DMS114 treated with DMSO at 0.1 percent for 48 hours (cell line): ENCODE data around the gene XIRP1.

ENCODE experiments used
- DNase-seq: peaks from one replicate; lab custom pipeline; 2025; ENCODE audit not compliant: unreplicated experiment; lab: John Stamatoyannopoulos, UW

Gene XIRP1

DNA sequence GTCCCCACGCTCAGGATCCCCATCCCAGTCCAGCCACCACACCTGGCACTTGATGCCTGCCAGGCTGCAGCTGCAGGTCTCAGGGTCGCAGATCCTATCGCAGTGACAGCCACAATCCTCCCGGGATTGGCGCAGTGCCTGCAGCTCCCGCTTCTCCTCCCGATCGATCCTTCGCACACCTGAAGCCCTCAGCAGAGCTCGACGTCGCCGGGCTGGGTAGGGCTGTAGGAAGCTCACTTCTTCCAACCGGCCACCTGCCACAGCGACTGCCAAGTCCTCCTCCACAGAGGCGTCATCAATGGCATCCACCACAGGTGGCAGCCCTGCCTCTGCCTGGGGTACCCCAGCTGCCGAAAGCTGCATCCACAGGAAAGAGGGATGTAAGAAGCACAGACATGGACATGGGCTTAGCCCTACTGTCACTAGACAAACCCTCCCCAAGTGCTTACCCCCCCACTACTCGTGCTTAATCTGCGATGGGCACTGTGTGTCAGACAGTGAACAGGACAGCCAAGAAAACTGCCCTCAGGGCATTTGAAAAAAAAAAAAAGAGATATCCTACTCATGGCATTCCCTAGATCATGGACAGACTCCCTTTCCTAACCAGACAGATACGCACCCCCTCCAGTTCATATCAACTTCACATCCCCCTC, 48.2 kb downstream of the XIRP1 start:
- no peak for DNase-seq

DNA sequence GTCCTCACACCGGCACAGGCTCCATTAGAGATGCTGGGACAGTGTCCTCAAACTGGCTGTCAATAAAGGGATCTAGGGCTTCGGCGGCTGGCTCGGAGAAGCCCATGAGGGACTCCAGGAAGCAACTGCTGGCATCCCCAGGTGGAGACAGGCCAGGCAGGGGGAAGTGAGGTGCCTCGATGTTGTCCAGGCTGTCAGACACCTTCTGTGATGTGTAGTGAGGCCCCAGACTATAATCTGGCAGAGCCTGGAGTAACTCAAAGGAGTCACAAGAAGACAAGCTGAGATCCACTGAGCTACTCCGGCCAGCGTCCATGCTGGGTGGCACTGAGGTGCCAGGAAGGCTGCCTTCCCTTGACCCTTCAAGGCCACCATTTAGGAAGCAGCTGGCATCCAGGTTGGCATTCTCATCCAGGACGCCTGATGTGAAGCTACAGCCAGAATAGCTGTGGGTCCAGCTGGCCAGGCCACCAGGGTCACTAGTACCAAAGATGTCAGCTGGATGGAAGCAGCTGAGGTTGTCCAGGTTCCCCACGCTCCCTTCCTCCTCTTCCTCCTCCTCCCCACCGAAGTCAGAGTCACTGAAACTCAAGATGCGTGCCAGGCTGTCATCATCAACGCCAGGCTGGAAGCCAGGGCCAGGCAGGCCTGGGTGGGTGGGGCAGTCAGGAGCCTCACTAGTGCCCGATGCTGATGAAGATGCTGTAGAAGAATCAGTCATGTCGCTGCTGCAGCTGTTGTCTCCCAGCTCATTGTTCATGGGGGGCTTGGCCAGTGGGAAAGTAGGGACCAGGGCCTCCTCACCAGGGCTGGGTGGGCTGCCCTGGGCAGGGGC, 49.1 kb downstream of the XIRP1 start:
- DNase-seq = no peak

DNA sequence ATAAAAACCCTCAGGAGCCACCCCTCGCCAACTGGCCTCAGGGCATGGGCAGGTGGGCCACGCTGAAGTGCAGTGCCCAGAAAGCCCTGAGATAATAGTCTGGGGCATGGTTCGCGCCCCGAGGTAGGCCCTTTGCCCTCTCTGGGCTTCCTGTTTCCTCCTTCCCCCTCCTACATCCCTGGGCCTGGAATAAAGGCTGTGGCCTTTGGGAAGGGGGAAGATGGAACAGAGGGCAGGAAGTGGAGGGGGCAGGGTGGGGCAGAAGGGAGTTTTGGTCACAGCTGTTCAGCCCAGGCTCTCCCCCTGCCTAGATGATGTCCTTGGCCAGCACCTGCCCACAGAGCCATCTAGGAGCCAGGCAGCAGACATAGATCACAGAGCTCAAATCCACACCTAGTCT, 50.3 kb downstream of the XIRP1 start:
- no peak for DNase-seq

DNA sequence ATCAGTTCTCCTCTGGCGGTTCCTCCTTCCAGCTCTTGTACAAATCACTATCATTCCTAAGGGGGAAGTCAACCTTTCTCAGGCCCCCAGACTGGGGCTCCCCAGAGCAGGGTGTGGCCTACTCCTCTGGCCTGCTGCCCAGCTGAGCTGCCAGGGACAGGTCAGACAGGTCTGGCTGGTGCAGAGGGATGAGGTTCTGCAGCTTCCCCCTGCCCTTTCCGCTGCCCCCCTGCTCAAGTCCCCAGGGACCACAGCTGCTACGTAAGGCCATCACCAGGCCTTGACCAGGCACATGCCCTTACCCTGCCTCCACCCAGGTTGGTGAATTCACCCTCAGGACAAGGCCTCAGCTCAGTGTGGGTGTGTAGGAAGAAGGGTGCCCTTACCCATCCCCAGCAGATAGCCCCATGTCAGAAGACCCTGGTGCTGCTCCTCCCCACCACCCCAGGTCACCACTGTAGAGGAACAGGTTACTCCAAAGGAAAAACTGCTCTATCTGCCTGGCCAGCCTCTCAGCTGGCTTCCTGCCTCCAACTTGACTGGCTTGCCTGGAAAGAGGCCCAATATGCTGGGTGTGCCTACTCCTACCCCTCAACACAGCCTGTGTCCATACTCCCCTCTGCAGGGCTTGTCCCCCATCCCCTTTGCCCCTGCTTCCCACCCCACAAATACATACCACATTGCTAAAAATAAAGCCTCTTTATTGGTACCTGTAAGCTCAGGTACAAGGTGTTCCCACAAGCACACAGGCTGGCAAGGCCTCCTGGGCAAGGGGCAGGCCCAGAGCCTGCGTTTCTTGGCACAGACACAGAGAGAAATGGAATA, 51.0 kb downstream of the XIRP1 start:
- DNase-seq = no peak

DNA sequence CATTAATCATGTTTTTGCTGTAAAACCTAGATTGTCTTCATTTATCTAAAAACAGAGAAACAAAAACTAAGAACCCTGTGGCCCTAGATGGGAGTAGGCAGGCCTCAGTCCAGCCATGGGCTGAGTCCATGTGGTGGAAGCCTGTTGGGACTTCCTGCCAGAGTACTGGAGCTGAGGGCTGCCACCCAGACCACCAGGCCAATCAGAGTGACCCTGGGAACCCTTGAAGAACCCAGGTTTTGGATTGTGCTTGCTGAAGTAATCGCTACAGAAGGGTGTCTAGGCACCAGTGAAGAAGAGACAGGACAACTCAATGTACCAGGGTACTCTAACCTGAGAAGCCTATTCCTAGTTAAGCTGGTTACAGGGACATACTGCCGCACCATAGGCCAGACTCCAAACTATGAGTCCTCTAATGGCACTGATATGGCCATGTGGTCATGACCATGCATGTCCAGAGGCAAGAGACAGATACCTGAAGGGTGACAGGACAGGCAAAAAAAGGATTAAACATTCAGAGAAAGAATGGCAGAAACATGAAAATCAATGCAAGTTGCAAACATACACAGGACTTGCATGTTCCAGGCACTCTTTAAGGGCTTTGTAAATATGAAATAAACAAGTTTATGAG, 51.9 kb downstream of the XIRP1 start:
- DNase-seq = no peak

DNA sequence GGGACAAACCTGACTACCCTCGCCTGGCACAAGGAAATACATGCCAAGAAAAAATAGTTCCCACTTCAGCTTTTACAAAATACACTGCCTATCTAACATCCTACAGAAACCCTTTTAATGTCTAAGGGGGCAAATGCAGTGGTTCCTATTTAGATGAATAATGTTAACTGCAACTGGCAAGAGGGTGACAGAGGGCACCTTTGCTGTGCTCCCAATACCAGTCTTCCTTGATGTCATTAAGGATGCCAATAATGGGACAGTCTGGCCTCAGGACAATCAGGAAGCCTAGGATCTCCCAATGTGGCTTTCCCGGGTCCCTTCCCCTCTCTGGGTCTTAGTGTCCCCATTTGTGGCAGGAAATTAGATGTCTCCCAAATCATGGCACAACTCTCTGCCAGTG, 53.0 kb downstream of the XIRP1 start:
- DNase-seq = no peak

DNA sequence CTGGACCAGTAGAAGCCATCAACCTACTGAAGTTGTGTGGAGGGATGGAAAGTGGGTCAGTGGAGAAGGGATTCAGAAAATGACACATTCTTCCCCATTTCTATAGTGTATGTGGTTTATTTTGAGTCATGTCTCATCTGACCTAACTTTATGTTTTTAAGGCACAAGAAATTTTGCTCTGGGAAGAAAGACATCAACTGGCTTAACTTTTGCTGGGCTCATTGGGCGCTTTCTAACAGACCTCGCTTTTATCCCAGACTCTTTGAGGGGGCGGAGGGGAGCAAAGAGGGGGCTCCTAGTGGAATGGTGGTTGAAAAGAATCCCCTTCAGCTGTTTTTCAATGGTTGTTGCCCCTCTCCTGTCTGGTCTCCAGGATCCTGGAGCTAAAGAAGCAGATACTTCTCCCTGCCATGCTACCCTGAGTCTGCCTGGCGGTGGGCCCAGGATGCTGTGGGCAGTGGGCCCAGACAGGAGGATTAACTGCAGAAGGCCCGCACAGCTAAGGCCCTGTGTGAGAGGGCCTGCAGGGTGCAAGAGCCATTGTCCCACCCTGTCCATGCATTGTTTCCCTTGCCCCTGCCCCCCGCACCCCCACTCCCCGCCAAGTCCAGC, 53.5 kb downstream of the XIRP1 start:
- no peak for DNase-seq

DNA sequence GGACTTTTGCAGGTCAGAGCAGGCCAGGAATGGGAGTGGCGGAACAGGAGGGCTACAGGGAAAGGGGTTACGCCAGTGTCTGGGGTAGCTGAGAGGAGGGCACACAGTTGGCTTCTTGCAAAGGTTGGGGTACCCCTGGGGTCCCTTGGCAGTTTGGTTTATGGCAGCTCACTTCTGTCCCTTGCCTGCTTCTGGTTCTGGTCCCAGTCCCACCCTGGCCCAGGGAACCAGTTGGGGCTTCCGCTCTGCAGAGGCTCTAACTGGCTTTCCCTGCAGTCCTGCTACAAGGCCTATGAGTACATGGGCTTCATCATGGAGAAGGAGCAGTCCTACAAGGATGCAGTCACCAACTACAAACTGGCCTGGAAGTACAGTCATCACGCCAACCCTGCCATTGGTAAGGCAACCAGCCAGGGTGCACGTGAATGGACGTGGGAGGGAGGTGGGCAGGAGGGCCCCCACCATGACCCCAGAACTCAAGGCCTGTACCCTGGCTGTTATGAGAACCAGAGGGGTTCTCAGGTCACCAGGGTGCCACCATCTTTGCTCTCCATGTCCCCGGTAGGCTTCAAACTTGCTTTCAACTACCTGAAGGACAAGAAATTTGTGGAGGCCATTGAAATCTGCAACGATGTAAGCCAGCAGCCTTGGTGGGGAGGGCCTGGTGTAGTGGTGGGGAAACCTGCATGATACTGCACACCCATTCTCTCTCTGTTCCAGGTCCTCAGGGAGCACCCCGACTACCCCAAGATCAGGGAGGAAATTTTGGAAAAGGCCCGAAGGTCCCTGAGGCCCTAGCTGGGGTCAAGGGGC, 54.2 kb downstream of the XIRP1 start:
- no peak for DNase-seq

DNA sequence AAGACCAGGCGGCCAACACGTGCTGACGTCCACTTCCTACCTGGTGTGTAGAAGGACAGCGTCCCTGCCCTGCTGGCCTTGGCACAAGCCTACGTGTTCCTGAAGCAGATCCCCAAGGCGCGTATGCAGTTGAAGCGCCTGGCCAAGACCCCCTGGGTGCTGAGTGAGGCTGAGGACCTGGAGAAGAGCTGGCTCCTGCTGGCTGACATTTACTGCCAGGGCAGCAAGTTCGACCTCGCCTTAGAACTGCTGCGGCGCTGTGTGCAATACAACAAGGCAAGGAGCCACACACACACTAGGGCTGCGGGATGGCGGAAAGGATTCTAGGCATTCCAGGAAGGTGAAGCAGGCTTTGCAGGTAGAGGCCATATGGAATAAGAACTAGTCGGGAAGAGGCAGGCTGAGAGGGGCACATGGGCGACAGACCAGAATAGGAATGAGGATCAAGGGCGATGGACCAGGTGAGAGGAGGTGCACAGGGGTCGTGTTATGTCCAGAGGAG, 54.9 kb downstream of the XIRP1 start:
- DNase-seq = no peak

DNA sequence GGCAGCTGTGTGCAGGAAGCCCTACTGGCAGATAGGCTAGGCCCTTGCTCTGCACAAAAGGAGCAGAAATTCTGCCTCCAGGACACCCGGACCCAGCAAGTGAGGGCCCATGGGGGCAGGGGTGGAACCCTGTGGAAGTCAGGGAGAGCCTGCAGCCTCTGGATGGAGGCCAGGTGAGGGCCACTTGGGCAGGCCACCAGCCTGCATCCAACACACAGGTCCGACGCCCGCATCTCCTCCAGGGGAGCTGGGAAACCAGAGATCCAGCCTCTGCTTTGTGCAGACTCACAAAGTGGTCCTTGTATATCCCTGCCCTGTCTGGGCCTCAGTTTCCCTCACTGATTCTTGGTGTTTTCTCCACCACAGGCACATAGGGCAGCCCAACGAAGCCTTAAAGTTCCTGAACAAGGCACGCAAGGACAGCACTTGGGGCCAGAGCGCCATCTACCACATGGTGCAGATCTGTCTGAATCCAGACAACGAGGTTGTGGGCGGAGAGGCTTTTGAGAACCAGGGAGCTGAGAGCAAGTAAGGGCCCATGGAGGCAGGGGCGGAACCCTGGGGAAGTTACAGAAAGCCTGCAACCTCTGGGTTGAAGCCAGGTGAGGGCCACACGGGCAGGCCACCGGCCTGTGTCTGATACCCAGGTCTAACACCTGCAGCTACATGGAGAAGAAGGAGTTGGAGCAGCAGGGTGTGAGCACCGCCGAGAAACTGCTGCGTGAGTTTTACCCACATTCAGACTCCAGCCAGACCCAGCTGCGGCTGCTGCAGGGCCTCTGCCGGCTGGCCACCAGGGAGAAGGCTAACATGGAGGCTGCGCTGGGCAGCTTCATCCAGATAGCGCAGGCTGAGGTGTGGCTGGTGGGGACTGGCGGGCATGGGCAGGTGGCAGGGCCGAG, 55.6 kb downstream of the XIRP1 start:
- no peak for DNase-seq

DNA sequence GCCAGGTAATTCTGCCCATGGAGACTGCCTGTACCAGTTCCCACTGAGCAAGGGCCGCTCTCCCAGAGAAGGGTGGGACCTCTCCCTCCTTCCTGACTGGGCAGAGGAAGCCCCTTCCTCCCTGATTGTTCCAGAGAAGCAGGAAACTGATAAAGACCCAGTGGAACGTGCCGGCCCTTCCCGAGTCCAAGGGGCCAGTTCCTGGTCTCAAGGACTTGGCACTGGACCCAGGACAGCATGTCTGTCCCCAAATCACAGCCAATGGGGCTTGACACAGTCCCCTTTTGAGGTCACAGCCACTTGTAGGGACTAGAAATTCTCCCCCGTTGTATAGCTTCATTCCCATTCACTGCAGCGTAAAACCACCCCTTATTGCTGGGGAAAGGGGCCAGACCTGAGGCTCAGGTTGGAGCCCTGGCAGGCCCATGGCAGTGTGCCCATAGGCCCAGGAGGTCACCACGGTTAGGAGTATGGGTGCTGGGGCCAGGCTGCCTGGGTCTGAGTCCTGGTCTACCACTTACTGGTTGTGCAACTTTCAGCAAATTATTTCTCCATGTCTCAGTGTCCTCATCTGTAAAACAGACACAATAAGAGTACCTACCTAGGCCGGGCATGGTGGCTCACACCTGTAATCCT, 57.1 kb downstream of the XIRP1 start:
- DNase-seq = no peak

DNA sequence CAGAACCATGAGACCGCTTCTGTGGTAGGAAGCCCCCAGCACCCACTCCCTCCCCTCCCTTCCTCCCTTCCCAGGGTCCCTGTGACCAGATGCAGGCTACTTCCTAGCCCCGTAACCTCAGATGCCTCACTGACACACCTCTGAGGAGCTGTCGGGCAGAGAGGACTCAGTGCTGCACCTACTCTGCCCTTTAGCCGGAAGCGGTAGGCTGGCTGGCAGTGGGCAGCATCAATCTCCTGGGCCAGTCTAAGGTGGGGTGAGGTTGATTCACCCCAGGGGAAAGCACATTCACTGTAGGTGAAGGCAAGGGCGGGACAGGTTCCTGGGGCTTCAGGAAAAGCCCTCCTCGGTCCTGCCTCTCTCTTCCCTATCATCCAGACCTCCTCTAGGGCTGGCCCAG, 58.1 kb downstream of the XIRP1 start:
- no peak for DNase-seq

DNA sequence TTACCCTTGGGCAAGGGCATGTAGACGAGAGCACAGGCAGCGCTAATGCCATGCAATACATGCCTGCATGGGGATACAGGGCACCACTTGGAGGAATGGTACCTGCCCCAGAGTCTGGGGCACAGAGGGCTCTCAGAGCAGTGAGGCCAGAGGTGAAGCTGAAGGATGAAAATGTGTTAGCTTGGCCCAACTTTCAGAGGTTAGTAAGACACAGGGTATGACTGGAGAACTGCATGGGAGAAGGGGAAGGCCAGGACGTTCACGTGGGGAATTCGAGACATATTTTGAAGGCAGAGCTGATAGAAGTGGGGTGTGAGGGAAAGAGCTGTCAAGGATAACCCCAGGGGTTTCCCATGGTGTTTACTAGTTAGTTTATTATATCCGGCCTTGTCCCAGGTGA, 58.6 kb downstream of the XIRP1 start:
- DNase-seq = no peak
